T47D (cell line): Measurements from ENCODE around the gene PSME1.
A peak's percentile ranks its signal among the peaks of the same experiment; 100 is the strongest.

ENCODE experiments used
- DNase-seq, 2 experiments: peaks; one replicate each; pipeline versions ENCODE4 v3.0.0 to v3.0.0-alpha.2; 2011 to 2012; ENCODE audit warnings: low read depth in 1 of 2, low spot score in 1 of 2
- JUND ChIP-seq: IDR thresholded peaks from 2 replicates; pipeline ENCODE4 v1.6.1; 2012; ENCODE audit warnings: low read depth
- in situ Hi-C: cut with HindIII; loops from 2 replicates; pipeline ENCODE4 v1.10.0; 2016; ENCODE audit warnings: low sequenced_read_pairs, low pct_unique_long_range_greater_than_20kb

The PSME1 gene

GRCh38 chr14:24110523-24110922, 25.5 kb upstream of the PSME1 start:
- in situ Hi-C loops = no loop called here
- TF ChIP-seq JUND = no peak
- no peak for DNase-seq

GRCh38 chr14:24113379-24113800, 22.6 kb upstream of the PSME1 start:
- TF ChIP-seq JUND = no peak
- no peak for DNase-seq
- in situ Hi-C loops = no loop called here

- TF ChIP-seq JUND = no peak
- DNase-seq = peak; percentile 16 to 88
Measured at GRCh38 chr14:24113801-24114531, 22.0 kb upstream of the PSME1 start.

GRCh38 chr14:24114532-24115421, 21.2 kb upstream of the PSME1 start, which contains the start of the genes DCAF11 and NRL:
Gene DCAF11, plus strand, starts transcription at chr14:24114777. Its CDS starts 818 bp downstream, at chr14:24115595.
Gene NRL, minus strand, starts transcription at chr14:24114949. Its CDS starts 32,101 bp downstream, at chr14:24082848.
- in situ Hi-C loops = no loop called here
- peak; percentile 80 to 99 for DNase-seq
- no peak for TF ChIP-seq JUND

More at GRCh38 chr14:24113801-24114531, 22.0 kb upstream of the PSME1 start:
- in situ Hi-C loops = no loop called here

GRCh38 chr14:24115422-24116127, 20.4 kb upstream of the PSME1 start:
- in situ Hi-C loops = no loop called here
- DNase-seq = no peak
- TF ChIP-seq JUND = no peak

GRCh38 chr14:24116128-24116814, 19.7 kb upstream of the PSME1 start:
- in situ Hi-C loops = no loop called here
- TF ChIP-seq JUND = no peak
- DNase-seq = no peak

GRCh38 chr14:24117179-24117578, 18.8 kb upstream of the PSME1 start:
- in situ Hi-C loops = no loop called here
- TF ChIP-seq JUND = no peak
- no peak for DNase-seq

GRCh38 chr14:24119691-24120090, 16.3 kb upstream of the PSME1 start:
- no peak for DNase-seq

GRCh38 chr14:24121210-24121609, 14.8 kb upstream of the PSME1 start:
- no peak for TF ChIP-seq JUND
- in situ Hi-C loops = no loop called here
- no peak for DNase-seq

More at GRCh38 chr14:24119691-24120090, 16.3 kb upstream of the PSME1 start:
- in situ Hi-C loops = no loop called here
- TF ChIP-seq JUND = no peak

- no peak for TF ChIP-seq JUND
- in situ Hi-C loops = no loop called here
- no peak for DNase-seq
Measured at GRCh38 chr14:24122416-24122815, 13.6 kb upstream of the PSME1 start.

- in situ Hi-C loops = no loop called here
- TF ChIP-seq JUND = no peak
- no peak for DNase-seq
Measured at GRCh38 chr14:24122898-24123297, 13.1 kb upstream of the PSME1 start.
